Measurements from ENCODE around the gene HOXA4. TPM values are rescaled to one million over a fixed set of nuclear protein-coding genes. Genes with fewer than 3 reads are reported as not detected.

The HOXA4 gene
- total and polyA plus RNA-seq, 8 donors, result 0.55 to 17.0 (median 4.2) TPM

DNA sequence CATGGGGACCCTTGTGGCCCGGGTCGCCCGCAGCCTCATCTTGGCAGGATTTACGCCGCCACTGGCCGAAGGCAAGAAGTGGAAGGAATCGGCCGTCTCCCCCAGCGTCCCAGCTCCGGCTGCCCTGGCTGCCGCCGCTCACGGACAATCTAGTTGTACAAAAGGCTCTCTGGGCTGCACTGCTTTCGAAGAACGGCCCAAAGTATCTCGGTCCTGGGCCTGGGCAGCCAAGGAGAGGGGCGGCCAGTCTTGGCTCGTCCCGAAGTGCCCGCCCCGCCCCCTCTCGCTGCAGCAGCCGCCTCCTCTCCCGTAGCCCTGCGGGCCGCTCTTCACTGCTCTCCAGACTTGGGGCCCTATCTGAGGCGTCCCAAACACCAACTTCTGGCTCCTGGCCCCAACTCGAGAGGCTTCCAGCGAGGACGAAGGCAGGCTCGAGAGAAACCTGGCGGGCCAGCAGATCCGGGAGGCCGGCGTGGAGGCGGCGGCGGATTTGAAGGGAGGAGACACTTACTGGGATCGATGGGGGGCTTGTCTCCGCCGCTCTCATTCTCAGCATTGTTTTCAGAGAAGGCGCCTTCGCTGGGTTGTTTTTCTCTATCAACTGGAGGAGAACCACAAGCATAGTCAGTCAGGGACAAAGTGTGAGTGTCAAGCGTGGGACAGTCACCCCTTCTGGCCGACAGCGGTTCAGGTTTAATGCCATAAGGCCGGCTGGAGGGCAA, 34.0 kb upstream of the HOXA4 start:
- H3K4me3 ChIP-seq, result peak overlapping the region; percentile 16 to 41 (median 28)
- DNase-seq, result no peak
- intact Hi-C loops (cut with DNase I; ENCODE audit: low total_unique reads), result loop anchor here (5.0 kb wide), 2 partner anchors 482 to 797 kb away; no protein-coding TSS in a partner anchor
- TF ChIP-seq POLR2A (IDR thresholded peaks at IDR 0.05), result no peak
- no peak for TF ChIP-seq EP300 (IDR thresholded peaks at IDR 0.05)
- TF ChIP-seq POLR2AphosphoS5 (IDR thresholded peaks at IDR 0.05), result no peak
- no peaks in the 10 kb centered on the region for H3K36me3 ChIP-seq
- 6 to 14% (median 10%) methylated on average over 32 to 47 of the region's 47 CpGs for WGBS, 5 donors
- H3K27me3 ChIP-seq, result peaks cover 48 to 100% (median 93%) of the 10 kb centered on the region in 3 donors
- peak overlapping the region in 1 of 5 donors; percentile 6 for H3K27ac ChIP-seq
- H3K9me3 ChIP-seq, result peaks cover 0 to 24% (median 9%) of the 10 kb centered on the region in 4 donors
- peaks cover 17 to 57% (median 51%) of the 10 kb centered on the region in 4 donors for H3K4me1 ChIP-seq

DNA sequence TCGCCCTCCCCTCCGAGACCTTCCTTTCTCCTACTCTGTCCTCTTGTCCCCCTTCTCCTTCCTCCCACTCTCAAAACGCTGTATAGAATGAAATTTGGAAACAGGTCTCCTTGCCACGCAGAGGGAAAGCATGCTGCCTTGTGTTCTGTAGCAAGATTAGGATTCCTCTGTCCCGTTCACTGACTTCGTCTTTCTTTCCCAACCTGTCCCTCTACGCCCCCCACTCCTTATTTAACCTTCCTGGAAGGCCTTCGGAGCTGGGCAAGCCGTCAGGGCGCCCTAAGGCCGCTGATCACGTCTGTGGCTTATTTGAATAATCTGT, 33.4 kb upstream of the HOXA4 start:
- intact Hi-C loops (cut with DNase I; ENCODE audit: low total_unique reads), result loop anchor here (5.0 kb wide), 2 partner anchors 482 to 797 kb away; no protein-coding TSS in a partner anchor
- DNase-seq, result no peak
- Histone ChIP-seq H3K27me3 (peaks cover 42 to 100% (median 93%) of the 10 kb centered on the region in 3 donors), H3K4me3 (peak overlapping the region in 3 of 4 donors; percentile 23 to 41 (median 32)), H3K36me3 (no peaks in the 10 kb centered on the region), H3K27ac (peak overlapping the region in 1 of 5 donors; percentile 6), H3K4me1 (peaks cover 16 to 53% (median 46%) of the 10 kb centered on the region in 4 donors), H3K9me3 (peaks cover 0 to 21% (median 9%) of the 10 kb centered on the region in 4 donors)
- 18 to 39% (median 27%) methylated on average over 12 of the region's 12 CpGs for WGBS, 5 donors
- TF ChIP-seq EP300 (IDR thresholded peaks at IDR 0.05) (no peak), POLR2A (IDR thresholded peaks at IDR 0.05) (no peak), POLR2AphosphoS5 (IDR thresholded peaks at IDR 0.05) (no peak)
- TF ChIP-seq, protein P1, sequence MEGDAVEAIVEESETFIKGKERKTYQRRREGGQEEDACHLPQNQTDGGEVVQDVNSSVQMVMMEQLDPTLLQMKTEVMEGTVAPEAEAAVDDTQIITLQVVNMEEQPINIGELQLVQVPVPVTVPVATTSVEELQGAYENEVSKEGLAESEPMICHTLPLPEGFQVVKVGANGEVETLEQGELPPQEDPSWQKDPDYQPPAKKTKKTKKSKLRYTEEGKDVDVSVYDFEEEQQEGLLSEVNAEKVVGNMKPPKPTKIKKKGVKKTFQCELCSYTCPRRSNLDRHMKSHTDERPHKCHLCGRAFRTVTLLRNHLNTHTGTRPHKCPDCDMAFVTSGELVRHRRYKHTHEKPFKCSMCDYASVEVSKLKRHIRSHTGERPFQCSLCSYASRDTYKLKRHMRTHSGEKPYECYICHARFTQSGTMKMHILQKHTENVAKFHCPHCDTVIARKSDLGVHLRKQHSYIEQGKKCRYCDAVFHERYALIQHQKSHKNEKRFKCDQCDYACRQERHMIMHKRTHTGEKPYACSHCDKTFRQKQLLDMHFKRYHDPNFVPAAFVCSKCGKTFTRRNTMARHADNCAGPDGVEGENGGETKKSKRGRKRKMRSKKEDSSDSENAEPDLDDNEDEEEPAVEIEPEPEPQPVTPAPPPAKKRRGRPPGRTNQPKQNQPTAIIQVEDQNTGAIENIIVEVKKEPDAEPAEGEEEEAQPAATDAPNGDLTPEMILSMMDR (IDR thresholded peaks at IDR 0.05), result no peak

DNA sequence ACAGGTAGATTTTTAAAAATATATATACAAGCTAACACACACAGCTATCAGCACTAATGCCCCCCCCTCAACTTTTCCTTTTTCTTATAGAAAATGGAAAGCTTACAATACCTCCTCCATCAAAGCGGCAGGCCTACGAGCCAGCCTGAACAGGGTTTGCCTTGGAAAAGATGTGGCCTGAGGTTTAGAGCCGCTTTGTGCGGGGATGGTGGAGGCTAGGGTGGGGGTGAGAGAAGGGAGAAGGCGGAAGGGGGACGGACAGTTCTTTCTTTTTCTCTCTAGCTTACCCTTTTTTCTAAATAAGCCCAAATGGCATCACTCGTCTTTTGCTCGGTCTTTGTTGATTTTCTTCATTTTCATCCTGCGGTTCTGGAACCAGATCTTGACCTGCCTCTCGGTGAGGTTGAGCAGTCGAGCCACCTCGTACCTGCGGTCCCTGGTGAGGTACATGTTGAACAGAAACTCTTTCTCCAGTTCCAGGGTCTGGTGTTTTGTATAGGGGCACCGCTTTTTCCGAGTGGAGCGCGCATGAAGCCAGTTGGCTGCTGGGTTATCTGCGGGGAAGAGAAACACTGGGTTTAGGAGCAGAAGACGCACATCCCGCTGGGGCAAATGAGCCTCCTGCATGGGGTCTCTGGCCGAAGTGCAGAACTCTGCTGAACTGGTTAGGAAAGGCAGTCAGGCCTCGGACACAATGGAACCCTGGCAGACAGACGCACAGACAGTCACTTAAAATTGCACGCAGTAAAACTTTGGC, 32.9 kb upstream of the HOXA4 start:
- intact Hi-C loops (cut with DNase I; ENCODE audit: low total_unique reads), result loop anchor here (5.0 kb wide), 2 partner anchors 481 to 796 kb away; no protein-coding TSS in a partner anchor

DNA sequence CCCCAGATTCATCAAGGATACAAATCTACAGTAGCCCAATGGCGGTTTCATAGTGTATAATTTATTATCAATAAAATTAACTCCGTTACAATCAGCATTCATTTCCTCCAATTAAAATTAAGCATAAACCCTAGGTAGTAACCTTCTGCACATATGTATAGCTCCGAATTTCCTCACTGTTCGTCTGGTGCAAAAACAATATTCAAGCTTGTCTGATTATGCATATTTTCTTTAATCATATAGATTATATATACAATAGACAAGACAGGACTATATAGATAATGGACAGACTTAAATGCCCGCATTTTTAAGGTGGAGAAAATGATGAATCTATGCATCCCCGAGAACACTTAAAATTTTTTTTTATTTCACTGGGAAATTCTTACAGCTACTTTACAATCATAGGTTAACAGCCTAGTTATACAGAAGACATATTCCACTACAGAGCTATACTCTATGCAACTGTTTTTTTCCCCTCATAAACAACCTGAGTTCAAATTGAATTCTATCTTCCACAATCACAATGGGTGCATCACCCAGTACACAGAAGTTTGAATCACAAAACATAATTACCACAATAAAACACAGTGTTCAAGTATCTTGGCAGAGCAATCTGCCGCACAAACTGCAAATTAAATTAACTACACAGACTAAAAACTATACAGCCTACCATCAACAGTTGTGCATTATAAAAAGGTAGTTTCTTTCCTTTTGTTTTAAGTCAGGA, 32.2 kb upstream of the HOXA4 start:
- Histone ChIP-seq H3K4me3 (no peak overlapping the region), H3K36me3 (no peaks in the 10 kb centered on the region), H3K9me3 (peaks cover 0 to 21% (median 9%) of the 10 kb centered on the region in 4 donors), H3K27me3 (peaks cover 38 to 100% (median 91%) of the 10 kb centered on the region in 3 donors), H3K4me1 (peaks cover 16 to 54% (median 48%) of the 10 kb centered on the region in 4 donors), H3K27ac (peak overlapping the region in 1 of 5 donors; percentile 99)
- DNase-seq, result no peak
- WGBS, 5 donors, result 58 to 72% (median 64%) methylated on average over 7 of the region's 7 CpGs
- intact Hi-C loops (cut with DNase I; ENCODE audit: low total_unique reads), result loop anchor here (5.0 kb wide), 2 partner anchors 480 to 795 kb away; no protein-coding TSS in a partner anchor
- TF ChIP-seq POLR2A (IDR thresholded peaks at IDR 0.05) (no peak), EP300 (IDR thresholded peaks at IDR 0.05) (no peak)

More for the DNA sequence above, 32.9 kb upstream of the HOXA4 start:
- H3K4me1 ChIP-seq, result peaks cover 16 to 53% (median 47%) of the 10 kb centered on the region in 4 donors
- peak overlapping the region in 2 of 4 donors; percentile 23 to 41 for H3K4me3 ChIP-seq
- H3K36me3 ChIP-seq, result no peaks in the 10 kb centered on the region
- no peak overlapping the region for H3K27ac ChIP-seq
- peaks cover 41 to 100% (median 91%) of the 10 kb centered on the region in 3 donors for H3K27me3 ChIP-seq
- 40 to 49% (median 42%) methylated on average over 24 of the region's 24 CpGs for WGBS, 5 donors
- TF ChIP-seq POLR2AphosphoS5 (IDR thresholded peaks at IDR 0.05) (no peak), POLR2A (IDR thresholded peaks at IDR 0.05) (no peak), EP300 (IDR thresholded peaks at IDR 0.05) (no peak)
- TF ChIP-seq, protein P1 (IDR thresholded peaks at IDR 0.05), result no peak
- peaks cover 0 to 21% (median 9%) of the 10 kb centered on the region in 4 donors for H3K9me3 ChIP-seq
- no peak for DNase-seq
